HG03045 (cell line): Measurements from ENCODE around the gene ATXN2L.
A peak's percentile ranks its signal among the peaks of the same experiment; 100 is the strongest.

Experiments
- ATAC-seq: cut with Tn5 transposase; IDR thresholded peaks from one replicate; pipeline ENCODE4 v1.9.1; 2021; ENCODE audit warnings: mild to moderate bottlenecking, moderate library complexity; ENCODE audit not compliant: unreplicated experiment

ATXN2L gene

GRCh38 chr16:28835864-28836760 lies 13.3 kb downstream of the ATXN2L start:
- no peak for ATAC-seq

GRCh38 chr16:28836761-28837064 lies 13.9 kb downstream of the ATXN2L start:
- ATAC-seq, result no peak

GRCh38 chr16:28837672-28838557 lies 15.1 kb downstream of the ATXN2L start:
- ATAC-seq, result no peak

- ATAC-seq, result no peak
Measured at GRCh38 chr16:28838558-28838918, 15.7 kb downstream of the ATXN2L start.

- ATAC-seq, result no peak
Measured at GRCh38 chr16:28839004-28839639, 16.3 kb downstream of the ATXN2L start.

- ATAC-seq, result no peak
Measured at GRCh38 chr16:28839899-28840298, 17.1 kb downstream of the ATXN2L start.

- no peak for ATAC-seq
Measured at GRCh38 chr16:28842696-28843095, 19.9 kb downstream of the ATXN2L start.

GRCh38 chr16:28843766-28844165 lies 21.0 kb downstream of the ATXN2L start:
- ATAC-seq, result no peak

- ATAC-seq, result no peak
Measured at GRCh38 chr16:28844226-28844885, 21.6 kb downstream of the ATXN2L start.

GRCh38 chr16:28845293-28845692 lies 22.5 kb downstream of the ATXN2L start:
- ATAC-seq, result no peak

GRCh38 chr16:28845761-28846079 lies 22.9 kb downstream of the ATXN2L start:
- peak; percentile 3 for ATAC-seq

GRCh38 chr16:28846080-28846932 lies 23.5 kb downstream of the ATXN2L start, which contains the start of gene TUFM:
Gene TUFM (minus strand): TSS chr16:28846348. CDS start chr16:28846269, 79 bp downstream.
- ATAC-seq, result peak; percentile 89

GRCh38 chr16:28846933-28847273 lies 24.1 kb downstream of the ATXN2L start:
- ATAC-seq, result no peak

- no peak for ATAC-seq
Measured at GRCh38 chr16:28858421-28858820, 35.6 kb downstream of the ATXN2L start.

- no peak for ATAC-seq
Measured at GRCh38 chr16:28859326-28859725, 36.5 kb downstream of the ATXN2L start.

- ATAC-seq, result no peak
Measured at GRCh38 chr16:28863929-28864793, 41.4 kb downstream of the ATXN2L start.

- ATAC-seq, result no peak
Measured at GRCh38 chr16:28865001-28865688, 42.3 kb downstream of the ATXN2L start.

GRCh38 chr16:28865722-28866453 lies 43.1 kb downstream of the ATXN2L start:
- no peak for ATAC-seq
